ENCODE data around the gene RNF26. TPM values are rescaled to one million over a fixed set of nuclear protein-coding genes. Genes with fewer than 3 reads are reported as not detected.
A peak's percentile ranks its signal among the peaks of the same experiment; 100 is the strongest.

RNF26 gene
- total and polyA plus RNA-seq, 8 donors = 22.0 to 37.0 (median 28.4) TPM

DNA sequence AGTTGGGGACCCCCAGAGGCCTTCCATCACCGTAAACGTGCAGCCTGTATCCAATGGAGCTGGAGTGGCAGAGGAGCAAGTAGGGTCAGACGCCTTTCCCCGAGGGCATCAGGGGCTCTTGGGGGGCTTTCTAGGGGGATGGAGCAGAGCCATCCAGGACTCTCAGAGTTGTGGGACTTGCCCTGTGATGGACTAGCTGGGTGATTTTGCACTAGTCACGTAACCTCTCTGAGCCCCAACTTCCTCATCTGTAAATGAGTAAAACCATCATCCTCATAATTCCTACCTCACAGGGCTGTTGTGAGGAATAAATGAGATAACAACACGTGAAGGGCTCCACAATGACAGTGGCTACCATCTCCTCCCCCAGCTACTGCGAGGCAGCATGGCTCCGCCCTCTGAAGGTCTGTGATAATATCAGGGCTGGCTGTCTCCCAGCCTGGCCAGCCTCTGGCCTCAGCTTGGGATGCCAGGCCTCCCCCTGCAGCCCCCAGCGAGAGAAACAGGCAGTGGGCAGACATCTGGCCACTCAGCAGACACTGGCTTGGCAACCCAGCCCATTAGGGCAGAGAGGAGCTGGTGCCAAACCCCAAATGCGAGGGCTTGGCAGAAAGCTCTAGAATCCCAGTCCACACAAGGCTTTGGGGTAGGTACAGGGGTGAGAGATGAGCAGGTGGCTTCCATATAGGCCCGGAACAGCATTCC, 40.5 kb downstream of the RNF26 start:
- DNase-seq (no peak), ATAC-seq (no peak)
- no peak overlapping the region for H3K27ac ChIP-seq
- no peaks in the 10 kb centered on the region for H3K27me3 ChIP-seq
- peaks cover 11 to 19% of the 10 kb centered on the region in 2 donors for H3K4me1 ChIP-seq
- no peaks in the 10 kb centered on the region for H3K36me3 ChIP-seq
- intact Hi-C loops (cut with DNase I) = no loop called here
- TF ChIP-seq, protein P1, sequence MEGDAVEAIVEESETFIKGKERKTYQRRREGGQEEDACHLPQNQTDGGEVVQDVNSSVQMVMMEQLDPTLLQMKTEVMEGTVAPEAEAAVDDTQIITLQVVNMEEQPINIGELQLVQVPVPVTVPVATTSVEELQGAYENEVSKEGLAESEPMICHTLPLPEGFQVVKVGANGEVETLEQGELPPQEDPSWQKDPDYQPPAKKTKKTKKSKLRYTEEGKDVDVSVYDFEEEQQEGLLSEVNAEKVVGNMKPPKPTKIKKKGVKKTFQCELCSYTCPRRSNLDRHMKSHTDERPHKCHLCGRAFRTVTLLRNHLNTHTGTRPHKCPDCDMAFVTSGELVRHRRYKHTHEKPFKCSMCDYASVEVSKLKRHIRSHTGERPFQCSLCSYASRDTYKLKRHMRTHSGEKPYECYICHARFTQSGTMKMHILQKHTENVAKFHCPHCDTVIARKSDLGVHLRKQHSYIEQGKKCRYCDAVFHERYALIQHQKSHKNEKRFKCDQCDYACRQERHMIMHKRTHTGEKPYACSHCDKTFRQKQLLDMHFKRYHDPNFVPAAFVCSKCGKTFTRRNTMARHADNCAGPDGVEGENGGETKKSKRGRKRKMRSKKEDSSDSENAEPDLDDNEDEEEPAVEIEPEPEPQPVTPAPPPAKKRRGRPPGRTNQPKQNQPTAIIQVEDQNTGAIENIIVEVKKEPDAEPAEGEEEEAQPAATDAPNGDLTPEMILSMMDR (IDR thresholded peaks at IDR 0.05) = no peak
- no peak overlapping the region for H3K4me3 ChIP-seq
- H3K9me3 ChIP-seq = no peaks in the 10 kb centered on the region

GRCh38 chr11:119375337-119376196, 41.2 kb downstream of the RNF26 start:
- intact Hi-C loops (cut with DNase I) = no loop called here
- peaks cover 6 to 16% of the 10 kb centered on the region in 2 donors for H3K4me1 ChIP-seq
- DNase-seq (peak in 1 of 4 donors; percentile 69), ATAC-seq (peak; percentile 18)
- no peaks in the 10 kb centered on the region for H3K9me3 ChIP-seq
- H3K4me3 ChIP-seq = no peak overlapping the region
- no peaks in the 10 kb centered on the region for H3K36me3 ChIP-seq
- peak overlapping the region in 1 of 2 donors; percentile 33 for H3K27ac ChIP-seq
- H3K27me3 ChIP-seq = peaks cover 0 to 3% of the 10 kb centered on the region in 2 donors
- TF ChIP-seq, protein P1 (IDR thresholded peaks at IDR 0.05) = no peak

- H3K27me3 ChIP-seq = peaks cover 0 to 11% of the 10 kb centered on the region in 2 donors
- TF ChIP-seq, protein P1 (IDR thresholded peaks at IDR 0.05) = no peak
- DNase-seq = peak in 3 of 4 donors; percentile 31 to 69 (median 62)
- intact Hi-C loops (cut with DNase I) = no loop called here
- no peak overlapping the region for H3K4me3 ChIP-seq
- H3K4me1 ChIP-seq = peaks cover 6 to 18% of the 10 kb centered on the region in 2 donors
- H3K27ac ChIP-seq = peak overlapping the region in 1 of 2 donors; percentile 33
- no peaks in the 10 kb centered on the region for H3K9me3 ChIP-seq
- peak; percentile 56 for ATAC-seq
- H3K36me3 ChIP-seq = no peaks in the 10 kb centered on the region
Observed at GRCh38 chr11:119376197-119376847, 42.0 kb downstream of the RNF26 start.

GRCh38 chr11:119377112-119377901, 43.0 kb downstream of the RNF26 start:
- H3K36me3 ChIP-seq = no peaks in the 10 kb centered on the region
- H3K27ac ChIP-seq = no peak overlapping the region
- intact Hi-C loops (cut with DNase I) = no loop called here

More at GRCh38 chr11:119377112-119377901, 43.0 kb downstream of the RNF26 start:
- Histone ChIP-seq H3K9me3 (no peaks in the 10 kb centered on the region), H3K4me1 (peaks cover 10 to 26% of the 10 kb centered on the region in 2 donors), H3K27me3 (peaks cover 0 to 12% of the 10 kb centered on the region in 2 donors), H3K4me3 (no peak overlapping the region)
- DNase-seq = peak in 1 of 4 donors; percentile 31
- ATAC-seq = no peak
- TF ChIP-seq, protein P1 (IDR thresholded peaks at IDR 0.05) = no peak
